Ovary (tissue), 3 donors: Measurements from ENCODE around the gene SNAP47.

Experiments
- EP300 ChIP-seq: sonication (generic); formaldehyde crosslinking; IDR thresholded peaks from one replicate; pipeline ENCODE4 v1.6.1; 2017; ENCODE audit warnings: antibody characterized with exemption
- POLR2A ChIP-seq: fragments of 450-650 bp; IDR thresholded peaks from one replicate; pipeline ENCODE4 v1.6.1; 2017; ENCODE audit warnings: antibody characterized with exemption, mild to moderate bottlenecking, moderate library complexity
- TF ChIP-seq, protein P1 (sequence below), 3 donors: fragments of 450-650 bp in 2 of 3; fragments of 200-600 bp in 1 of 3; IDR thresholded peaks; one replicate each; pipeline versions ENCODE4 v1.5.1 to v1.8.0; 2016 to 2022; ENCODE audit warnings: antibody characterized with exemption in 3 of 3, mild to moderate bottlenecking in 1 of 3
- donor health status: DM: no; HTN: no; CAD: no.

DNA sequence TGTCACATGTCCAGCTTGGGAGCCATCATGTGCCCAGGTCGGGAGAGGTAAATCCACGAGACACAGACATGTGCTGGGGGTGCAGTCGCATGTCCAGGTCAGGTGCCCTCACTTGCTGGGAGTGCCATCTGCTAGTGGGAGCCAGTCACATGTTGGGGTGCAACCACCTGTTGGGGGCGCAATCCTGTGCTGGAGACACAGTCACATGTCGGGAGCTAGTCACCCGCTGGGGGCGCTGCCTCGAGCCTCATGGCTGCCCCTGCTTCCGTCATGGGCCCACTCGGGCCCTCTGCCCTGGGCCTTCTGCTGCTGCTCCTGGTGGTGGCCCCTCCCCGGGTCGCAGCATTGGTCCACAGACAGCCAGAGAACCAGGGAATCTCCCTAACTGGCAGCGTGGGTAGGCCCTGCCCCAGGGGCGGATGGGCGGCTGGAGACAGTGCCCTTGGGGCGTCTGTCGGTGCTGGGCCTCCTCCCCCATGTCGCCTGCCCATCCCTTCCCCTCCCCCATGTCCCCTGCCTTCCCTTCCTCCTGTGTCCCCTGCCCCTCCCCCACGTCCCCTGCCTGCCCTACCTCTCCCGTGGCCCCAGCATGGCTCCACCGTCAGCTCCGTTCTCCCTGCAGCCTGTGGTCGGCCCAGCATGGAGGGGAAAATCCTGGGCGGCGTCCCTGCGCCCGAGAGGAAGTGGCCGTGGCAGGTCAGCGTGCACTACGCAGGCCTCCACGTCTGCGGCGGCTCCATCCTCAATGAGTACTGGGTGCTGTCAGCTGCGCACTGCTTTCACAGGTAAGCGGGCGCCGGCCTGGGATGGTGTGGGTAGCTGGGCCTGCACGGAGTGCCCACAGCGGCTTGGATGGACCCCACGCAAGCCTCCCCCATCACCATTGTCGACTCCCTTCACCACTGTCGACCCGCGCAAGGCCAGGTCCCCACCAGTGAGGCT lies 80.5 kb downstream of the SNAP47 start, which contains the start of gene PRSS38:
- TF ChIP-seq, protein P1, sequence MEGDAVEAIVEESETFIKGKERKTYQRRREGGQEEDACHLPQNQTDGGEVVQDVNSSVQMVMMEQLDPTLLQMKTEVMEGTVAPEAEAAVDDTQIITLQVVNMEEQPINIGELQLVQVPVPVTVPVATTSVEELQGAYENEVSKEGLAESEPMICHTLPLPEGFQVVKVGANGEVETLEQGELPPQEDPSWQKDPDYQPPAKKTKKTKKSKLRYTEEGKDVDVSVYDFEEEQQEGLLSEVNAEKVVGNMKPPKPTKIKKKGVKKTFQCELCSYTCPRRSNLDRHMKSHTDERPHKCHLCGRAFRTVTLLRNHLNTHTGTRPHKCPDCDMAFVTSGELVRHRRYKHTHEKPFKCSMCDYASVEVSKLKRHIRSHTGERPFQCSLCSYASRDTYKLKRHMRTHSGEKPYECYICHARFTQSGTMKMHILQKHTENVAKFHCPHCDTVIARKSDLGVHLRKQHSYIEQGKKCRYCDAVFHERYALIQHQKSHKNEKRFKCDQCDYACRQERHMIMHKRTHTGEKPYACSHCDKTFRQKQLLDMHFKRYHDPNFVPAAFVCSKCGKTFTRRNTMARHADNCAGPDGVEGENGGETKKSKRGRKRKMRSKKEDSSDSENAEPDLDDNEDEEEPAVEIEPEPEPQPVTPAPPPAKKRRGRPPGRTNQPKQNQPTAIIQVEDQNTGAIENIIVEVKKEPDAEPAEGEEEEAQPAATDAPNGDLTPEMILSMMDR (IDR thresholded peaks at IDR 0.05) = no peak
- TF ChIP-seq POLR2A = no peak
- TF ChIP-seq EP300 = no peak
